Ectodermal cell (in vitro differentiated cells): ENCODE measurements around the gene KRTAP5-4. TPM values are rescaled to one million over a fixed set of nuclear protein-coding genes. Genes with fewer than 3 reads are reported as not detected.
"Not testable (repeated sequence)": the region's sequence is repeated elsewhere in the genome, so short reads cannot be mapped to it uniquely, and the experiment has no call there.

Experiments
- H3K27ac ChIP-seq: 2 replicates; pipeline ENCODE4 v1.7.0; 2013; ENCODE audit warnings: mild to moderate bottlenecking, low read depth, low read length; ENCODE audit not compliant: insufficient read depth, poor library complexity, severe bottlenecking
- H3K27me3 ChIP-seq: 2 replicates; pipeline ENCODE4 v1.7.0; 2013; ENCODE audit warnings: mild to moderate bottlenecking, low read length; ENCODE audit not compliant: insufficient read depth, control insufficient read depth, poor library complexity, severe bottlenecking
- H3K36me3 ChIP-seq: one replicate; pipeline ENCODE4 v1.7.0; 2013; ENCODE audit warnings: low read length; ENCODE audit not compliant: control insufficient read depth, insufficient read depth
- H3K4me1 ChIP-seq: one replicate; pipeline ENCODE4 v1.7.0; 2013; ENCODE audit warnings: low read length; ENCODE audit not compliant: control insufficient read depth, insufficient read depth
- H3K4me3 ChIP-seq: 2 replicates; pipeline ENCODE4 v1.7.0; 2013; ENCODE audit warnings: low read depth, low read length, control low read depth; ENCODE audit not compliant: insufficient read depth
- H3K9me3 ChIP-seq: 2 replicates; pipeline ENCODE4 v1.7.0; 2013; ENCODE audit warnings: mild to moderate bottlenecking, low read length, moderate library complexity; ENCODE audit not compliant: control insufficient read depth
- WGBS, 2 experiments: methylation state at CpG; one replicate each; pipeline ENCODE4 v1.1.7; 2013; ENCODE audit warnings: missing lambda C conversion rate in 2 of 2; 5-methylcytosine and 5-hydroxymethylcytosine counted together
- polyA plus RNA-seq, 4 experiments: library from polyadenylated mRNA; stranded (reverse); fragments of 50-300 nt; gene quantifications; one replicate each; pipeline ENCODE4 v1.2.3, GENCODE V29; 2013

KRTAP5-4 gene, protein sequence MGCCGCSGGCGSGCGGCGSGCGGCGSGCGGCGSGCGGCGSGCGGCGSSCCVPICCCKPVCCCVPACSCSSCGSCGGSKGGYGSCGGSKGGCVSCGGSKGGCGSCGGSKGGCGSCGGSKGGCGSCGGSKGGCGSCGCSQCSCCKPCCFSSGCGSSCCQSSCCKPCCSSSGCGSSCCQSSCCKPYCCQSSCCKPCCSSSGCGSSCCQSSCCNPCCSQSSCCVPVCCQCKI
- not detected for polyA plus RNA-seq (2013, experiment 1 of 4)
- polyA plus RNA-seq (2013, experiment 2 of 4): not detected
- not detected for polyA plus RNA-seq (2013, experiment 3 of 4)
- not detected for polyA plus RNA-seq (2013, experiment 4 of 4)

- Histone ChIP-seq H3K27ac (no peak within 1 kb of the TSS), H3K27me3 (no peaks in the 10 kb centered on the region), H3K4me1 (no peaks in the 10 kb centered on the region), H3K4me3 (no peak within 1 kb of the TSS), H3K9me3 (no peaks in the 10 kb centered on the region), H3K36me3 (no peaks in the 10 kb centered on the region)
- WGBS, 2 experiments: 89 to 100% methylated on average over 1 of the region's 1 CpG
Observed at GRCh38 chr11:1622086-1622485, at the start of gene KRTAP5-4. KRTAP5-4 (minus strand) TSS chr11:1622138; CDS start chr11:1622093, 45 bp downstream.

- H3K27me3 ChIP-seq: no peaks in the 10 kb centered on the region
- peaks cover 13% of the 10 kb centered on the region for H3K4me1 ChIP-seq
- WGBS, 2 experiments: 85 to 90% methylated on average over 11 of the region's 11 CpGs
- no peaks in the 10 kb centered on the region for H3K9me3 ChIP-seq
- no peak overlapping the region for H3K27ac ChIP-seq
- H3K36me3 ChIP-seq: no peaks in the 10 kb centered on the region
- H3K4me3 ChIP-seq: no peak overlapping the region
Observed at GRCh38 chr11:1671658-1672057, 49.7 kb upstream of the KRTAP5-4 start.

DNA sequence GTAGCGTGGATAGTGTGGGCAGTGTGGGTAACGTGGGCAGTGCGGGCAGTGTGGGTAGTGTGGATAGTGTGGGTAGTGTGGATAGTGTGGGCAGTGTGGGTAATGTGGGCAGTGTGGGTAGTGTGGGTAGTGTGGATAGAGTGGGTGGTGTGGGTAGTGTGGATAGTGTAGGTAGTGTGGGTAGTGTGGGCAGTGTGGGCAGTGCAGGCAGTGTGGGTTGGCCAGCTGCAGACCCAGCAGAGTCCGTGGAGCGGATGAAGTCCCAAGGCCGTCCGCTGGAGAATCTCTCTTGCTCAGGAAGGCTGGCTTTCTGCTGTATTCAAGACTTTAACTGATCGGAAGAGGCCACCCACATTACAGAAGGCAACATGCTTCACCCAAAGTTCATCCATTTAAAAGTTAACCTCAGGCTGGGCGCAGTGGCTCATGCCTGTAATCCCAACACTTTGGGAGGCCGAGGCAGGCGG, 49.0 kb upstream of the KRTAP5-4 start:
- Histone ChIP-seq H3K27ac (no peak overlapping the region), H3K27me3 (no peaks in the 10 kb centered on the region), H3K9me3 (no peaks in the 10 kb centered on the region), H3K36me3 (no peaks in the 10 kb centered on the region), H3K4me3 (no peak overlapping the region), H3K4me1 (peaks cover 13% of the 10 kb centered on the region)
- WGBS, 2 experiments: 90 to 94% methylated on average over 11 of the region's 11 CpGs

DNA sequence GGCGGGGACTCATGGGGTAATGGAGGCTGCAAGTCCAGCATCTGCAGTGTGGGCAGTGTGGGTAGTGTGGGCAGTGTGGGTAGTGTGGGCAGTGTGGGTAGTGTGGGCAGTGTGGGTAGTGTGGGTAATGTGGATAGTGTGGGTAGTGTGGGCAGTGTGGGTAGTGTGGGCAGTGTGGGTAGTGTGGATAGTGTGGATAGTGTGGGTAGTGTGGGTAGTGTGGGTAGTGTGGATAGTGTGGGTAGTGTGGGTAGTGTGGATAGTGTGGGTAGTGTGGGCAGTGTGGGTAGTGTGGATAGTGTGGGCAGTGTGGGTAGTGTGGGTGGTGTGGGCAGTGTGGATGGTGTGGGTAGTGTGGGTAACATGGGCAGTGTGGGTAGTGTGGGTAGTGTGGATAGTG, 48.5 kb upstream of the KRTAP5-4 start:
- WGBS, 2 experiments: 93 to 96% methylated on average over 1 of the region's 1 CpG
- H3K27ac ChIP-seq, H3K27me3 ChIP-seq, H3K4me3 ChIP-seq, H3K9me3 ChIP-seq, H3K36me3 ChIP-seq: not testable (repeated sequence)
- peaks cover 13% of the 10 kb centered on the region for H3K4me1 ChIP-seq

GRCh38 chr11:1669546-1670218, 47.7 kb upstream of the KRTAP5-4 start:
- Histone ChIP-seq H3K4me1 (peaks cover 13% of the 10 kb centered on the region), H3K9me3 (no peaks in the 10 kb centered on the region), H3K36me3 (no peaks in the 10 kb centered on the region), H3K4me3 (no peak overlapping the region), H3K27ac (no peak overlapping the region), H3K27me3 (no peaks in the 10 kb centered on the region)
- 87 to 89% methylated on average over 21 of the region's 21 CpGs for WGBS, 2 experiments

DNA sequence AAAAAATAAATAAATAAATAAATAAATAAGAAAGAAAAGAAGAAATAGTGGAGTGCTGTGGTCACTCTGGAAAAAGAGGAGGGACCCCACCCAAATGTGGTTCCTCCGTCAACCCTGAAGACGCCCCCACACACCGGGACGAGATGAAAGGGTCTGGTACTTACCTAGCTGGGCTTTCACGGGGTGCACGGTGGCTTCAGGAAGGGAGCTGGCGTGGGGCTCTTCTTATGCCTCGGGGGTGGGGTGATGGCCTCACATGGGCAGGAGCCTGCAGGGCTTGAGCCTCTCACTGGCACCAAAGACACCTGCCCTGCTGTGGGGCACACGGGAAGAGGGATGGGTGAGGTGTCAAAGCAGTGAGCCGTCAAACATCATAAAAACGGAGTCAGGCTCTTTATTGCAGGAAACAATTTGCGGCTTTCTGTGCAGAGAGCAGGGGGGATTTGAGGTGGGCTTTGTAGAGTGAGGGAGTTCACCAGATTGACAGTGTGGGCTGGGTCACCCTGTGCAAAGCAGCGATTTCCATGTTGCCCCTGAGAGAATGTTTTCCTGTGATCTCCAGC, 47.1 kb upstream of the KRTAP5-4 start:
- Histone ChIP-seq H3K9me3 (no peaks in the 10 kb centered on the region), H3K27ac (no peak overlapping the region), H3K27me3 (no peaks in the 10 kb centered on the region), H3K36me3 (no peaks in the 10 kb centered on the region), H3K4me3 (no peak overlapping the region), H3K4me1 (peaks cover 11% of the 10 kb centered on the region)
- WGBS, 2 experiments: 90 to 91% methylated on average over 13 of the region's 13 CpGs

DNA sequence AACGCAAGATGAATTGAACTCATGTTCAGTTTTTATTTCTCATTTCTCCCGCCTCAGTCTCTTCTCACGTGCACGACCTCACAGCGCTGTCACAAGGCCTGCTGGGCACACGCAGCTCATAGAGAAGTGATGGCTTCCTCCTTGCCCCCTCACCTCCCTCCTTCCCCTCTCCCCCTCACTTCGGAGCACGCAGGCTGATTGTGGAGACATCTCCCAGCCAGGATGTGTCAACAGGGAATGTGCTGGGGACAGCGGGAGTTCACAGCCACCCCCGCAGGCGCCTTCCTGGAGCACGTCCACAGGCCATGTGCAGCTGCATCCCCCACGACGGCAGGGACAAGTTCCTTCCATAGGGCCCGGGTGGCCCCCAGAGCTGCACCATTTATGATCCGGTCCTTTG, 46.0 kb upstream of the KRTAP5-4 start:
- no peak overlapping the region for H3K4me3 ChIP-seq
- no peaks in the 10 kb centered on the region for H3K36me3 ChIP-seq
- H3K27me3 ChIP-seq: no peaks in the 10 kb centered on the region
- WGBS, 2 experiments: 60 to 65% methylated on average over 16 of the region's 16 CpGs
- peaks cover 11% of the 10 kb centered on the region for H3K4me1 ChIP-seq
- no peak overlapping the region for H3K27ac ChIP-seq
- no peaks in the 10 kb centered on the region for H3K9me3 ChIP-seq

GRCh38 chr11:1667121-1667850, 45.3 kb upstream of the KRTAP5-4 start:
- Histone ChIP-seq H3K27me3 (no peaks in the 10 kb centered on the region), H3K36me3 (no peaks in the 10 kb centered on the region), H3K4me1 (peaks cover 11% of the 10 kb centered on the region), H3K27ac (no peak overlapping the region), H3K4me3 (no peak overlapping the region), H3K9me3 (no peaks in the 10 kb centered on the region)
- 88 to 92% methylated on average over 24 of the region's 24 CpGs for WGBS, 2 experiments

GRCh38 chr11:1665313-1665712, 43.4 kb upstream of the KRTAP5-4 start:
- no peaks in the 10 kb centered on the region for H3K27me3 ChIP-seq
- peaks cover 11% of the 10 kb centered on the region for H3K4me1 ChIP-seq
- no peaks in the 10 kb centered on the region for H3K9me3 ChIP-seq
- no peak overlapping the region for H3K4me3 ChIP-seq
- H3K36me3 ChIP-seq: no peaks in the 10 kb centered on the region
- 96 to 97% methylated on average over 5 to 6 of the region's 8 CpGs for WGBS, 2 experiments
- H3K27ac ChIP-seq: no peak overlapping the region
